ENCODE data around the gene HIPK2.
"Not testable (repeated sequence)": the region's sequence is repeated elsewhere in the genome, so short reads cannot be mapped to it uniquely, and the experiment has no call there.

Gene HIPK2

DNA sequence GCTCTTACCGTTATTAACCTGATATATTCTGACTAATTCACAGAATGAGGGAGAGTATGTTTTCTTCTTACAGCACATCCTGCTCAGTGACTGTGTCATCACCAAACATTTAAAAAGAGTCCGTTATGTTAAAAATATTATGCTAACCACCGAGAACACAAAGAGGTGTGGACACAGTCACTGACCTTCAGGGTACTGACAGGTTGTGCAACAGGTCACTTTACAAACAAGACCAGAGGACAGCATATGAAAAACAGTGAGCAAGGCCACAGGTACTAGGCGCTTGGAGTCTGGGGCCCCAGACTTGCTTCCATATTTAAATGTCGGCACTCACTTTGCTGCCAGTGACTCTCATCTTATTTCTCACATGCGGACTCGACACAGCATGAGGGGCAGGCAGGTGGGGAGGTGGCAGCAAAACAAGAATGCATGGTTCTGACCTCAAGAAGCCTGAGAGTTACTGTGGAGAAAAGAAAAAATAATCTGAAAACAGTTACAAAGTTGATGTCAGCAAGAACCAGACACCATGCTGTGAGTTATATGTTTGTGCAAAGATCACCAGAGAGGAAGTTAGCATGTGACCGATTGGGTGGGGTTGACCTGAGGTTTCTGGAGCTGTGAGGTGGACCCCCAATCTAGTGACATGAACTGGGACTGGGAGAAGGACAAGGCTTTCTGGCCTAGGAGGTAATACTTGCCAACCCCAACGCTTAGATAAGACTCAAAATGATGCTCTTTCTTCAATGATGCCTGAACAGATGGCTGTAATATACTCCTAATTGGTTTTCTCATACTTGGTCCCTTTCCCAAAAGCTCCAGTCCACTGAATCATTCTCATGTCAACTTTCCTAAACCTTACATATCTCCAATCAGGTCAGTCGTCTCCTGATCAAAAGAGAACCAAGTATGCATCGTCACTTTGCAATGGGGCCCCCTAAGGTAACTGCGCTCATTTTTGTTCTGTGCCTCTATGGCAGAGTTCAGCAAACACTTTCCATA, 102.4 kb downstream of the HIPK2 start:
- H3K4me3 ChIP-seq (ENCODE audit: low read length in 2 of 2), result no peak overlapping the region
- peaks cover 0 to 4% of the 10 kb centered on the region in 2 donors for H3K36me3 ChIP-seq (ENCODE audit: control insufficient read depth in 2 of 2, insufficient read depth in 2 of 2, low read length in 2 of 2)
- H3K9me3 ChIP-seq (ENCODE audit: control insufficient read depth in 2 of 2, low read length in 2 of 2), result no peaks in the 10 kb centered on the region
- H3K27me3 ChIP-seq (ENCODE audit: control insufficient read depth in 2 of 2, insufficient read depth in 2 of 2, low read length in 2 of 2), result no peaks in the 10 kb centered on the region
- H3K9ac ChIP-seq (ENCODE audit: low read depth in 1 of 2, low read length in 2 of 2), result no peak overlapping the region
- no peaks in the 10 kb centered on the region for H3K4me1 ChIP-seq (ENCODE audit: control insufficient read depth in 2 of 2, insufficient read depth in 2 of 2, low read length in 2 of 2)
- H3K27ac ChIP-seq (ENCODE audit: low read depth in 2 of 2, low read length in 2 of 2), result no peak overlapping the region

DNA sequence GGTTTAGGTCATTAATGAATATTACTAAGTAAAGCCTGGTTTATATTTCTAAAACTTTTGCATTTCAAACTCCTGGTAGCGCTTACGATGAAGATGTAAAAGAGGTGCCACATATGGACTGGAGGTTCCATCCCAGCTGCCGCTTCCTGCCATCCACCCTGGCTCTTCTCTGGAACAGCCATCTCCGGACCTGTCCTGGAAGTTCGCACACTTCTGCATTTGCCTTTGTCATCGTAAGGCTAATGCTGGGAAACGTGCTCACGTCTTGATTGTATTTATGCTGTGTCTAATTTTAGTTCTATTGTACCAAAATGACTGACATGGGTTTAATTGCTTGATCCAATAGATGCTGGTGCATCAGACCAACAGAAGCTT, 103.1 kb downstream of the HIPK2 start:
- Histone ChIP-seq H3K9me3 (ENCODE audit: control insufficient read depth in 2 of 2, low read length in 2 of 2) (no peaks in the 10 kb centered on the region), H3K27me3 (ENCODE audit: control insufficient read depth in 2 of 2, insufficient read depth in 2 of 2, low read length in 2 of 2) (no peaks in the 10 kb centered on the region), H3K4me3 (ENCODE audit: low read length in 2 of 2) (no peak overlapping the region), H3K4me1 (ENCODE audit: control insufficient read depth in 2 of 2, insufficient read depth in 2 of 2, low read length in 2 of 2) (no peaks in the 10 kb centered on the region), H3K27ac (ENCODE audit: low read depth in 2 of 2, low read length in 2 of 2) (no peak overlapping the region), H3K36me3 (ENCODE audit: control insufficient read depth in 2 of 2, insufficient read depth in 2 of 2, low read length in 2 of 2) (peaks cover 0 to 4% of the 10 kb centered on the region in 2 donors), H3K9ac (ENCODE audit: low read depth in 1 of 2, low read length in 2 of 2) (no peak overlapping the region)

DNA sequence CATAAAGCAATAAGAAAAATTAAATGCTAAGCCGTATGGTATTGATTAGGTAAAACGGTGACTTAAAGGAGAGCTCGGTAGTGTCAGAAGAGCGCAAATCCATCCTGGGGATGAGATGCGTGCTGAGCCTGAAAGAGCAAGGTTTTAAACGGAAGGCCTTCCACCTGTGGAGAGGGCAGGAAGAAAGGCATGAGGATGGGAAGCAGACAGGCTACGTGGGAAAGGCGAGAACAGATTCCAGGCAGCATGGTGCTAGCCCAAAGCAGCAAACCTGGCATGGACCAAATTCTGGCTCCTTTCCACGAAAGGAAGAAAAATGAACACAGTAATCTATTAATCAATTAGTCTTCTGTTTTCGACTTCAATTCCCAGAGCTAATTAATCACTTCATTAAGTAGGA, 103.5 kb downstream of the HIPK2 start:
- no peaks in the 10 kb centered on the region for H3K9me3 ChIP-seq (ENCODE audit: control insufficient read depth in 2 of 2, low read length in 2 of 2)
- no peaks in the 10 kb centered on the region for H3K4me1 ChIP-seq (ENCODE audit: control insufficient read depth in 2 of 2, insufficient read depth in 2 of 2, low read length in 2 of 2)
- peaks cover 0 to 4% of the 10 kb centered on the region in 2 donors for H3K36me3 ChIP-seq (ENCODE audit: control insufficient read depth in 2 of 2, insufficient read depth in 2 of 2, low read length in 2 of 2)
- no peak overlapping the region for H3K9ac ChIP-seq (ENCODE audit: low read depth in 1 of 2, low read length in 2 of 2)
- no peaks in the 10 kb centered on the region for H3K27me3 ChIP-seq (ENCODE audit: control insufficient read depth in 2 of 2, insufficient read depth in 2 of 2, low read length in 2 of 2)
- no peak overlapping the region for H3K4me3 ChIP-seq (ENCODE audit: low read length in 2 of 2)
- H3K27ac ChIP-seq (ENCODE audit: low read depth in 2 of 2, low read length in 2 of 2), result no peak overlapping the region

DNA sequence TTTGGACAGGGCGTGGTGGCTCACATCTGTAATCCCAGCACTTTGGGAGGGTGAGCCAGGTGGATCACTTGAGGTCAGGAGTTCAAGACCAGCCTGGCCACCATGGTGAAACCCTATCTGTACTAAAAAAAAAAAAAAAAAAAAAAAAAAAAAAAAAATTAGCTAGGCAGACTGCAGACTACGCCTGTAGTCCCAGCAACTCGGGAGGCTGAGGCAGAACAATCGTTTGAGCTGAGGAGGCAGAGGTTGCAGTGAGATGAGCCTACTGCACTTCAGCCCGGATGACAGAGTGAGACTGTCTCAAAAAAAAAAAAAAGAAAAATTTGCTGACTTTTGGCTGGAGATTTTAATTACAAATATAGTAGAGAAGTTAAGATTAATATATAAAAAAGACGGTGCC, 104.0 kb downstream of the HIPK2 start:
- Histone ChIP-seq H3K9ac (ENCODE audit: low read depth in 1 of 2, low read length in 2 of 2) (no peak overlapping the region), H3K9me3 (ENCODE audit: control insufficient read depth in 2 of 2, low read length in 2 of 2) (no peaks in the 10 kb centered on the region), H3K4me1 (ENCODE audit: control insufficient read depth in 2 of 2, insufficient read depth in 2 of 2, low read length in 2 of 2) (no peaks in the 10 kb centered on the region), H3K4me3 (ENCODE audit: low read length in 2 of 2) (no peak overlapping the region), H3K36me3 (ENCODE audit: control insufficient read depth in 2 of 2, insufficient read depth in 2 of 2, low read length in 2 of 2) (peaks cover 0 to 4% of the 10 kb centered on the region in 2 donors), H3K27me3 (ENCODE audit: control insufficient read depth in 2 of 2, insufficient read depth in 2 of 2, low read length in 2 of 2) (no peaks in the 10 kb centered on the region), H3K27ac (ENCODE audit: low read depth in 2 of 2, low read length in 2 of 2) (no peak overlapping the region)

DNA sequence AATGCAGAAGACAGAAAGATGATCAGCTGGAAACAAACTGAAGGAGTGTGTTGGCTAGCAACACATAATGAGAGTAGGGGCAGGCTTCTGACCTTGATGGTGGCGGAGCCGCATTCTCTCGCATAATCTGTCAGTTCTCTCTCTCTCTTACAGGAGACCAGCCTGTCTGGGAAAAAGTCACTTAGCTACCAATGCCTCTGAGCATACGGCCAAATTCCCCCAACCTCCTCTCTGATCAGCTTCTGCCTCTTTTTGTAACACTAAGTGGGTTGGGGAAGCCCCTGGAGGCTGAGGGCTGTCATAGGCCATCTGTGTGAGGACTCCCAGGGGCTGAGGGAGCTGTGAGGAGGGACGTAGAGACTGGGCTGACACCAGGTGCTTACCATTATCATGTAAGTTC, 104.6 kb downstream of the HIPK2 start:
- Histone ChIP-seq H3K4me1 (ENCODE audit: control insufficient read depth in 2 of 2, insufficient read depth in 2 of 2, low read length in 2 of 2) (no peaks in the 10 kb centered on the region), H3K4me3 (ENCODE audit: low read length in 2 of 2) (no peak overlapping the region), H3K36me3 (ENCODE audit: control insufficient read depth in 2 of 2, insufficient read depth in 2 of 2, low read length in 2 of 2) (peaks cover 0 to 4% of the 10 kb centered on the region in 2 donors), H3K27ac (ENCODE audit: low read depth in 2 of 2, low read length in 2 of 2) (peak overlapping the region in 1 of 2 donors; percentile 26), H3K9ac (ENCODE audit: low read depth in 1 of 2, low read length in 2 of 2) (no peak overlapping the region), H3K27me3 (ENCODE audit: control insufficient read depth in 2 of 2, insufficient read depth in 2 of 2, low read length in 2 of 2) (no peaks in the 10 kb centered on the region), H3K9me3 (ENCODE audit: control insufficient read depth in 2 of 2, low read length in 2 of 2) (no peaks in the 10 kb centered on the region)

DNA sequence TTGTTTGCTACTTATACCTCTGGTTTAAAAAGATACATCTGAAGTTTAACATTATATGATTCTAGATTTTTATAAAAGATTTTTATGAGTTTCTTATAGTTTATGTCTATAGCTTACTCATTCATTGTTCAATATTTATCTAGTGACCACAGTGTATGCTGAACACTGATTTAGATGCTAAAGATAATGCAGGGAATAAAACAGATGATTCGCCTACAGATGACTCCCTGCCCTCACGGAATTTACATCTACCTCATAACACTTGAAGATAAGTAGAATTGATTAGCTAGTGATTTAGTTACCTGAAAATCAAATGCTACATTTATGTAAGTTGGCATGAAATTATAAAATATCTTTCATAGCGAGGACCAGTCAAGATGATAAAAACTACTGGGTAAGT, 105.8 kb downstream of the HIPK2 start:
- H3K9me3 ChIP-seq (ENCODE audit: control insufficient read depth in 2 of 2, low read length in 2 of 2), result no peaks in the 10 kb centered on the region
- no peak overlapping the region for H3K4me3 ChIP-seq (ENCODE audit: low read length in 2 of 2)
- no peak overlapping the region for H3K9ac ChIP-seq (ENCODE audit: low read depth in 1 of 2, low read length in 2 of 2)
- H3K36me3 ChIP-seq (ENCODE audit: control insufficient read depth in 2 of 2, insufficient read depth in 2 of 2, low read length in 2 of 2), result peaks cover 0 to 4% of the 10 kb centered on the region in 2 donors
- H3K27ac ChIP-seq (ENCODE audit: low read depth in 2 of 2, low read length in 2 of 2), result no peak overlapping the region
- no peaks in the 10 kb centered on the region for H3K27me3 ChIP-seq (ENCODE audit: control insufficient read depth in 2 of 2, insufficient read depth in 2 of 2, low read length in 2 of 2)
- no peaks in the 10 kb centered on the region for H3K4me1 ChIP-seq (ENCODE audit: control insufficient read depth in 2 of 2, insufficient read depth in 2 of 2, low read length in 2 of 2)

DNA sequence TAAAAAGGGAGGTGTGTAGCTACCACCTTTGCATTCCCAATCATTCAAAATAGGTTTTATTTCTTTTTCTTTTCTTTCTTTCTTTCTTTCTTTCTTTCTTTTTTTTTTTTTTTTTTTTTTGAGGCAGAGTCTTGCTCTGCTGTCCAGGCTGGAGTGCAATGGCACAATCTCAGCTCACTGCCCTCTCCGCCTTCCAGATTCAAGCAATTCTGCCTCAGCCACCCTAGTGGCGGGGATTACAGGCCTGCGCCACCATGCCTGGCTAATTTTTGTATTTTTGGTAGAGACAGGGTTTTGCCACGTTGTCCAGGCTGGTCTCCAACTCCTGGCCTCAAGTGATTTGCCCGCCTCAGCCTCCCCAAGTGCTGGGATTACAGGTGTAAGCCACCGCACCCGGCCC, 107.1 kb downstream of the HIPK2 start:
- H3K9ac ChIP-seq (ENCODE audit: low read depth in 1 of 2, low read length in 2 of 2); H3K27me3 ChIP-seq (ENCODE audit: control insufficient read depth in 2 of 2, insufficient read depth in 2 of 2, low read length in 2 of 2); H3K27ac ChIP-seq (ENCODE audit: low read depth in 2 of 2, low read length in 2 of 2); H3K36me3 ChIP-seq (ENCODE audit: control insufficient read depth in 2 of 2, insufficient read depth in 2 of 2, low read length in 2 of 2); H3K9me3 ChIP-seq (ENCODE audit: control insufficient read depth in 2 of 2, low read length in 2 of 2); H3K4me1 ChIP-seq (ENCODE audit: control insufficient read depth in 2 of 2, insufficient read depth in 2 of 2, low read length in 2 of 2); H3K4me3 ChIP-seq (ENCODE audit: low read length in 2 of 2): not testable (repeated sequence)

DNA sequence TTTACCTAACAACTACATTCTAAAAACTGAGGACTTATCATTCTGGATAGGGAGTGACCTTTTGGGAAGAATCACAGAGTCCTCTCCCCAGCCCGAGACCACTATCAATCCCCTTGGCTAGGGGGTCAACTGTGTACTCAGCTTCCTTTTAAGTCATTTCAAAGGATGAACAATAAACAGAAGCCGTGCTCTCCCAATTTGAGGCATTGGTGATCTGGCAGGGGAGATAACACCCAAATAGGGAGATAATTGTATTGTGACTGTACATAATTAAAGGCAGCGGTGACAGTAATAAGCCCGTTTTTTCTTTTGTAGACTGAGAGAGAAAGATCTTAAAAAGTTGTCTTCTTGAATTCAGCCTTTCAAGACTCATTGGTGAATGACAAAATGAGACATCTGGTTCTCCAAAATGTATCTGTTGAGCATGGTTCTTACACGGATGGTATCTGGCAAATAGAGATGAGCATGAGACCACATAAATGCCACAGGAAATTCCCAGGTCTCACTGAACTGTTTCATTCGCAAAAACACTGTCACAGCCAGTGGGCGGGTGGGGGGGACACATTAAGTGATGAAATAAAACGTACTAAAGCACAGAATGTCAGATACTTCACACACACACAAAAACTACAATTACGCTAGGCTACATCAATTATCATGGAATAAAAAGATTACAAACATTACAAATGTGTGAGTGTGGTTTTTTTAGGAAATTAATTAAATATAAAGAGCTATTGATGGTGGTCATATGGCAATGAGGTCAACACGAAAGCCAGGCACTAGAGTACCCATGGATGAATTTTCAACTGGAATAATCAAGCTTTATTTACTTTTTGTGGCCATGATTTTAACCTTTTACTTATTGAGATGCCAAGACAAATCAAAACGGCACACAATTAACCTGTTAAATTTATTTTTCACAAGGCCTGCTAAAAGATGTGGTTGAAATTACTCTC, 108.4 kb downstream of the HIPK2 start:
- H3K9ac ChIP-seq (ENCODE audit: low read depth in 1 of 2, low read length in 2 of 2), result no peak overlapping the region
- no peaks in the 10 kb centered on the region for H3K4me1 ChIP-seq (ENCODE audit: control insufficient read depth in 2 of 2, insufficient read depth in 2 of 2, low read length in 2 of 2)
- H3K36me3 ChIP-seq (ENCODE audit: control insufficient read depth in 2 of 2, insufficient read depth in 2 of 2, low read length in 2 of 2), result no peaks in the 10 kb centered on the region
- no peak overlapping the region for H3K27ac ChIP-seq (ENCODE audit: low read depth in 2 of 2, low read length in 2 of 2)
- no peaks in the 10 kb centered on the region for H3K9me3 ChIP-seq (ENCODE audit: control insufficient read depth in 2 of 2, low read length in 2 of 2)
- H3K4me3 ChIP-seq (ENCODE audit: low read length in 2 of 2), result no peak overlapping the region
- H3K27me3 ChIP-seq (ENCODE audit: control insufficient read depth in 2 of 2, insufficient read depth in 2 of 2, low read length in 2 of 2), result no peaks in the 10 kb centered on the region

DNA sequence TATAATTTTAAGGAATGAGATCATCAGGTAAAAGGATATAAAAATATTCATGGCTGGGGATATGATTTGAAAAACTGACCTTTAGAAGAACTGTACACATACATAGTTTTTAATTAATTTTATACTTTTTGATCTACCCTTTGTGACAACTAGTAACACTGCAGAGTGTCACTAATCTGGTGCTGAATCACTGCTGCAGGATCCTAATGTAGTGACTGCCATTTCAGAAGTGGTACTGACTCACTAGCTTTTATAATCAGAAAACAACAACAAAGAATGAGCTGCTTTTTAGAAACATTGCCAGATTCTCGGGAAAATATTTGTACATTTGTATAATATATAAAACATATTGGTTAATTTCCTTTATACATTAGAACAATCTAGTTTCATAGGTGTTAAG, 110.4 kb downstream of the HIPK2 start:
- Histone ChIP-seq H3K4me3 (ENCODE audit: low read length in 2 of 2) (no peak overlapping the region), H3K9me3 (ENCODE audit: control insufficient read depth in 2 of 2, low read length in 2 of 2) (no peaks in the 10 kb centered on the region), H3K36me3 (ENCODE audit: control insufficient read depth in 2 of 2, insufficient read depth in 2 of 2, low read length in 2 of 2) (no peaks in the 10 kb centered on the region), H3K27ac (ENCODE audit: low read depth in 2 of 2, low read length in 2 of 2) (no peak overlapping the region), H3K27me3 (ENCODE audit: control insufficient read depth in 2 of 2, insufficient read depth in 2 of 2, low read length in 2 of 2) (no peaks in the 10 kb centered on the region), H3K9ac (ENCODE audit: low read depth in 1 of 2, low read length in 2 of 2) (no peak overlapping the region), H3K4me1 (ENCODE audit: control insufficient read depth in 2 of 2, insufficient read depth in 2 of 2, low read length in 2 of 2) (no peaks in the 10 kb centered on the region)

DNA sequence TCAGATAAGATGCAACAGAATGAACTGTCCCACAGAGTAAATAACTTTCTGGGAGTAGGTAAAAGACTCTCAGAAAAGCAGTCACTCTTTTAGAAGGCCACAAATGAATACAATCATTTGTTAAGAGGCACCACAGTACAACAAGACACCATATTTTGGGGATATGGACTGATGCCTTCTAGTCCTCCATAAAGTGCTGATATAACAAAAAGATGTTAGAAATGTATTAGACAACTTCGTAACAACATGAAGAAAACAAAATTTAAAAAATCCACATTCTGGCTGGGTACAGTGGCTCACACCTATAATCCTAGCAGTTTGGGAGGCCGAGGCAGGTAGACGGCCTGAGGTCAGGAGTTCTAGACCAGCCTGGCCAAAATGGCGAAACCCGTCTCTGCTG, 111.3 kb downstream of the HIPK2 start:
- H3K27me3 ChIP-seq (ENCODE audit: control insufficient read depth in 2 of 2, insufficient read depth in 2 of 2, low read length in 2 of 2), result no peaks in the 10 kb centered on the region
- H3K4me1 ChIP-seq (ENCODE audit: control insufficient read depth in 2 of 2, insufficient read depth in 2 of 2, low read length in 2 of 2), result peaks cover 0 to 1% of the 10 kb centered on the region in 2 donors
- no peak overlapping the region for H3K9ac ChIP-seq (ENCODE audit: low read depth in 1 of 2, low read length in 2 of 2)
- H3K4me3 ChIP-seq (ENCODE audit: low read length in 2 of 2), result no peak overlapping the region
- no peaks in the 10 kb centered on the region for H3K36me3 ChIP-seq (ENCODE audit: control insufficient read depth in 2 of 2, insufficient read depth in 2 of 2, low read length in 2 of 2)
- H3K27ac ChIP-seq (ENCODE audit: low read depth in 2 of 2, low read length in 2 of 2), result no peak overlapping the region
- no peaks in the 10 kb centered on the region for H3K9me3 ChIP-seq (ENCODE audit: control insufficient read depth in 2 of 2, low read length in 2 of 2)
